Spleen (tissue), 11 donors: ENCODE measurements around the gene CHCT1. TPM values are rescaled to one million over a fixed set of nuclear protein-coding genes. Genes with fewer than 3 reads are reported as not detected.
"Not testable (repeated sequence)": the region's sequence is repeated elsewhere in the genome, so short reads cannot be mapped to it uniquely, and the experiment has no call there.

Experiments used
- DNase-seq: peaks from one replicate; pipeline ENCODE4 v3.0.0-alpha.2; 2020
- H3K27ac ChIP-seq, 8 donors: fragments of 200-600 bp; sonication (generic) in 7 of 8; 1 replicate in 4 of 8; 2 replicates in 4 of 8; pipeline versions ENCODE4 v1.5.0 to v1.8.0; 2016 to 2021; ENCODE audit warnings: inconsistent platforms in 4 of 8, mild to moderate bottlenecking in 4 of 8, moderate library complexity in 1 of 8
- H3K27me3 ChIP-seq, 7 donors: fragments of 200-600 bp; sonication (generic) in 6 of 7; replicated peaks in 1 of 7; 1 replicate in 4 of 7; 2 replicates in 3 of 7; pipeline versions ENCODE4 v1.5.0 to v1.8.0; 2016 to 2021; ENCODE audit warnings: inconsistent platforms in 3 of 7, mild to moderate bottlenecking in 1 of 7
- H3K36me3 ChIP-seq, 6 donors: fragments of 200-600 bp; sonication (generic) in 5 of 6; 1 replicate in 4 of 6; 2 replicates in 2 of 6; pipeline versions ENCODE4 v1.5.0 to v1.8.0; 2016 to 2021; ENCODE audit warnings: inconsistent platforms in 2 of 6
- H3K4me1 ChIP-seq, 6 donors: fragments of 200-600 bp; sonication (generic) in 5 of 6; 1 replicate in 3 of 6; 2 replicates in 3 of 6; pipeline versions ENCODE4 v1.5.0 to v1.8.0; 2016 to 2021; ENCODE audit warnings: inconsistent platforms in 3 of 6
- H3K4me3 ChIP-seq, 8 donors: fragments of 200-600 bp; sonication (generic) in 7 of 8; 1 replicate in 4 of 8; 2 replicates in 4 of 8; pipeline versions ENCODE4 v1.5.0 to v1.8.0; 2016 to 2021; ENCODE audit warnings: inconsistent platforms in 4 of 8, mild to moderate bottlenecking in 4 of 8, moderate library complexity in 2 of 8
- H3K9me3 ChIP-seq, 8 donors: fragments of 200-600 bp; sonication (generic) in 7 of 8; 1 replicate in 4 of 8; 2 replicates in 4 of 8; pipeline versions ENCODE4 v1.5.0 to v1.8.0; 2016 to 2021; ENCODE audit warnings: inconsistent platforms in 4 of 8
- POLR2A ChIP-seq, 3 donors: fragments of 450-650 bp; IDR thresholded peaks; one replicate each; pipeline ENCODE4 v1.5.1; 2017; ENCODE audit warnings: antibody characterized with exemption in 3 of 3, mild to moderate bottlenecking in 1 of 3
- POLR2AphosphoS5 ChIP-seq, 3 donors: sonication (generic); formaldehyde crosslinking; IDR thresholded peaks; one replicate each; pipeline ENCODE4 v1.5.1; 2017; ENCODE audit warnings: antibody characterized with exemption in 3 of 3
- WGBS, 5 donors: extraction: QIAGEN DNeasy Blood & Tissue Kit in 3 of 5; methylation state at CpG; one replicate each; pipeline versions ENCODE4 v1.1.5 to v1.1.7; 2013 to 2018; 5-methylcytosine and 5-hydroxymethylcytosine counted together
- intact Hi-C: fragments of 100-400 bp; cut with DNase I; formaldehyde crosslinking; loops from one replicate; pipeline ENCODE4 v1.15.0; 2023; ENCODE audit warnings: low total_unique reads
- polyA plus RNA-seq, 3 donors: library from polyadenylated mRNA; stranded (reverse); fragments of 200-250 nt; gene quantifications; one replicate each; pipeline ENCODE4 v1.2.1, GENCODE V29; 2013
- total RNA-seq, 7 donors: library from RNA; depleted of rRNA in 3 of 7; stranded (reverse); fragments of >200 nt in 3 of 7; fragmentation: NEBNext Ultra II Directional in 4 of 7; extraction: Animal tissue kit (Norgen Biotek cat#: 25700) in 4 of 7; gene quantifications; one replicate each; pipeline versions ENCODE4 v1.1.0 to v1.2.1, GENCODE V29; 2016 to 2021
- TF ChIP-seq, protein P1 (sequence below), 11 experiments: fragments of 200-600 bp in 7 of 11; fragments of 450-650 bp in 4 of 11; sonication (generic) in 4 of 11; IDR thresholded peaks in 8 of 11; conservative IDR thresholded peaks in 3 of 11; 1 replicate in 7 of 11; 2 replicates in 4 of 11; pipeline versions ENCODE4 v1.4.0 to v1.8.0; 2016 to 2021; ENCODE audit warnings: antibody characterized with exemption in 11 of 11, inconsistent platforms in 4 of 11, mild to moderate bottlenecking in 1 of 11
- donor health status: healthy with polysubstance abuse.
- donor health status: DM: no; HTN: no; CAD: no; lungs with moderate emphysema.
- donor health status: DM: no; HTN: no; CAD: no.
- donor health status: Bipolar disorder and iron deficiency.
- donor health status: healthy.
- donor health status: DM: no; HTN: no; CAD: no.
- donor health status: DM: yes; HTN: yes; CAD: no.

CHCT1 gene
- total and polyA plus RNA-seq, 10 donors = 0.22 to 0.52 (median 0.36) TPM; not detected in 4

DNA sequence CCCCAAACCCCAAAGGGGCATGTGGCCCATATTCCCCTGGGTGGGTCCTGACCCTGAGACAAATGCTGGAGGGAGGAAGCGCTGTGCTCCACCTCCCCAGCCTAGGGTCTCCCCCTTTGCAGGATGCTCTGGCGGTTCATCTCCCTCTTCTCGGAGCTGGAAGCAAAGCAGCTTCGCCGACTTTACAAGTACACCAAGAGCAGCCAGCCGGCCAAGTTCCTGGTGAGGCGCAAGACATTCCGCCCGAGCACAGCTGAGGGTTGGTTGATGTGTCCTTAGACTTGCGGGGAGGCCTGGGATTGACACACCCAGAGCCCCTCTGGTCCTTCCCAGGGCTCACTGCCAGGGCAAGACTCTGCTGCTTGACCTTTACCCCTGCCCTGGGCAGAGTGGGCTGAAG, 4.3 kb downstream of the CHCT1 start:
- H3K36me3 ChIP-seq = no peaks in the 10 kb centered on the region
- H3K27me3 ChIP-seq = no peaks in the 10 kb centered on the region
- no peaks in the 10 kb centered on the region for H3K9me3 ChIP-seq
- DNase-seq = no peak
- intact Hi-C loops = no loop called here
- no peak overlapping the region for H3K4me3 ChIP-seq
- H3K4me1 ChIP-seq = peaks cover 0 to 10% (median 5%) of the 10 kb centered on the region in 6 donors
- H3K27ac ChIP-seq = no peak overlapping the region
- 81 to 93% (median 91%) methylated on average over 7 to 10 of the region's 10 CpGs; no CpG with 5 or more reads in 1 of the 5 donors for WGBS, 5 donors
- no peak for TF ChIP-seq POLR2AphosphoS5 (IDR thresholded peaks at IDR 0.05)
- TF ChIP-seq, protein P1, sequence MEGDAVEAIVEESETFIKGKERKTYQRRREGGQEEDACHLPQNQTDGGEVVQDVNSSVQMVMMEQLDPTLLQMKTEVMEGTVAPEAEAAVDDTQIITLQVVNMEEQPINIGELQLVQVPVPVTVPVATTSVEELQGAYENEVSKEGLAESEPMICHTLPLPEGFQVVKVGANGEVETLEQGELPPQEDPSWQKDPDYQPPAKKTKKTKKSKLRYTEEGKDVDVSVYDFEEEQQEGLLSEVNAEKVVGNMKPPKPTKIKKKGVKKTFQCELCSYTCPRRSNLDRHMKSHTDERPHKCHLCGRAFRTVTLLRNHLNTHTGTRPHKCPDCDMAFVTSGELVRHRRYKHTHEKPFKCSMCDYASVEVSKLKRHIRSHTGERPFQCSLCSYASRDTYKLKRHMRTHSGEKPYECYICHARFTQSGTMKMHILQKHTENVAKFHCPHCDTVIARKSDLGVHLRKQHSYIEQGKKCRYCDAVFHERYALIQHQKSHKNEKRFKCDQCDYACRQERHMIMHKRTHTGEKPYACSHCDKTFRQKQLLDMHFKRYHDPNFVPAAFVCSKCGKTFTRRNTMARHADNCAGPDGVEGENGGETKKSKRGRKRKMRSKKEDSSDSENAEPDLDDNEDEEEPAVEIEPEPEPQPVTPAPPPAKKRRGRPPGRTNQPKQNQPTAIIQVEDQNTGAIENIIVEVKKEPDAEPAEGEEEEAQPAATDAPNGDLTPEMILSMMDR (IDR thresholded peaks at IDR 0.05 in 8 of 11, conservative IDR thresholded peaks at IDR 0.05 in 3 of 11) = no peak
- TF ChIP-seq POLR2A (IDR thresholded peaks at IDR 0.05) = no peak

DNA sequence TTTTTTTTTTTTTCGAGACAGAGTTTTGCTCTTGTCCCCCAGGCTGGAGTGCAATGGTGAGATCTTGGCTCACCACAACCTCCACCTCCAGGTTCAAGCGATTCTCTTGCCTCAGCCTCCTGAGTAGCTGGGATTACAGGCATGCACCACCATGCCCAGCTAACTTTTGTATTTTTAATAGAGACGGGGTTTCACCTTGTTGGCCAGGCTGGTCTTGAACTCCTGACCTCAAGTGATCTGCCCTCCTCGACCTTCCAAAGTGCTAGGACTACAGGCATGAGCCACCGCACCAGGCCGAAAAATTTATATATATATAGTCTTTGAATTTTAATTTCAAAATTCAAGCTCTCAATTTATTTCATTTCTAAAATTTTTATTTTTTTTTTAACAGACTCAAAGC, 6.2 kb downstream of the CHCT1 start:
- 83 to 87% (median 85%) methylated on average over 6 of the region's 6 CpGs for WGBS, 5 donors
- H3K4me3 ChIP-seq, H3K27ac ChIP-seq, H3K27me3 ChIP-seq, intact Hi-C loops, DNase-seq, H3K4me1 ChIP-seq, H3K36me3 ChIP-seq: not testable (repeated sequence)
- peaks cover 0 to 11% (median 3%) of the 10 kb centered on the region in 8 donors for H3K9me3 ChIP-seq

DNA sequence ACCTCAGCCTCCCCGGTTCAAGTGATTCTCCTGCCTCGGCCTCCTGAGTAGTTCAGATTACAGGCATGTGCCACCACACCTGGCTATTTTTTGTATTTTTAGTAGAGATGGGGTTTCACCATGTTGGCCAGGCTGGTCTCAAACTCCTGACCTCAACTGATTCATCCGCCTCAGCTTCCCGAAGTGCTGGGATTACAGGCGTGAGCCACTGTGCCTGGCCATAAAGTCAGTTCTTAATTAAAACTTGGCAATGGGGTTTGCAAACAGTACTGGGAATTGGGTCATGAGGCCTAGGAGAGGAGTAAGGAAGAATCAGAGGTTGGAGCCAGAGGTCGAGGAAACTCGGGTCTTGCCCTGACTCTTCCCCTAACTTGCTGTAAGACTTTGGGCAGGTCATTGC, 8.3 kb downstream of the CHCT1 start:
- H3K36me3 ChIP-seq, H3K4me1 ChIP-seq, DNase-seq, H3K27ac ChIP-seq, H3K27me3 ChIP-seq, H3K4me3 ChIP-seq: not testable (repeated sequence)
- H3K9me3 ChIP-seq = peaks cover 0 to 11% (median 3%) of the 10 kb centered on the region in 8 donors
- intact Hi-C loops = loop anchor here (10.0 kb wide), 1 partner anchor 286 kb away; the partner anchor contains the start of gene CA4
- WGBS, 5 donors = 87 to 95% (median 90%) methylated on average over 7 of the region's 7 CpGs

DNA sequence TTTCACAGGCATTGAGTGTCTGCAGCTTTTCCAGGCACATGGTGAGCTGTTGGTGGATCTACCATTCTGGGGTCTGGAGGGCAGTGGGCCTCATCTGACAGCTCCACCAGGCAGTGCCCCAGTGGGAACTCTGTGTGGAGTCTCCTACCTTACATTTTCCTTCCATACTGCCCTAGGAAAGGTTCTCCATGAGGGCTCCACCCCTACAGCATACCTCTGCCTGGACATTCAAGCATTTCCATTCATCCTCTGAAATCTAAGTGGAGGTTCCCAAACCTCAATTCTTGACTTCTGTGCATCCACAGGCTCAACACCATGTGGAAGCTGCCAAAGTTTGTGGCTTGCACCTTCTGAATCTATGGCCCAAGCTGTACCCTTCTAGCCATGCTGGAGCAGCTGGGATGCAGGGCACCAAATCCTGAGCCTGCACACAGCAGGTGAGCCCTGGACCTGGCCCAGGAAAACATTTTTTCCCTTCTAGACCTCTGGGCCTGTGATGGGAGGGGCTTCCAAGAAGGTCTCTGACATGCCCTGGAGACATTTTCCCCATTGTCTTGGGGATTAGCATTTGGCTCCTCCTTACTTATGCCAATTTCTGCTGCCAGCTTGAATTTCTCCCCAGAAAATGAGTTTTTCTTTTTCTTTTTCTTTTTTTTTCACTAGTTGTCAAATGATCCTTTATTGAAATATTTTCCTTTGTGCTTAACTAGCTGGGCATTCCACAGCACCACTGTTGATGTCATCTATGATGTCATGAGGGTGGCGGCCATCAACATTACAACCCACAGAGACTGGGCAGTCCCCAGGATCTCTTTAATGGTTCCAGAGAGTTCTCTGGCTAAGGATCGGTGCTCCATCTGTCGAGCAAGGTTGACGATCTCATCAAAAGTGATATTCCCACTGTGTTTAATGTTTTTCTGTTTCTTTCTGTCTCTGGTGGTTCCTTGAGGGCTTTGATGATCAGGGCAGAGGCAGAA, 11.0 kb downstream of the CHCT1 start:
- H3K27me3 ChIP-seq = not testable (repeated sequence)
- WGBS, 5 donors = 88 to 93% (median 92%) methylated on average over 4 of the region's 4 CpGs

DNA sequence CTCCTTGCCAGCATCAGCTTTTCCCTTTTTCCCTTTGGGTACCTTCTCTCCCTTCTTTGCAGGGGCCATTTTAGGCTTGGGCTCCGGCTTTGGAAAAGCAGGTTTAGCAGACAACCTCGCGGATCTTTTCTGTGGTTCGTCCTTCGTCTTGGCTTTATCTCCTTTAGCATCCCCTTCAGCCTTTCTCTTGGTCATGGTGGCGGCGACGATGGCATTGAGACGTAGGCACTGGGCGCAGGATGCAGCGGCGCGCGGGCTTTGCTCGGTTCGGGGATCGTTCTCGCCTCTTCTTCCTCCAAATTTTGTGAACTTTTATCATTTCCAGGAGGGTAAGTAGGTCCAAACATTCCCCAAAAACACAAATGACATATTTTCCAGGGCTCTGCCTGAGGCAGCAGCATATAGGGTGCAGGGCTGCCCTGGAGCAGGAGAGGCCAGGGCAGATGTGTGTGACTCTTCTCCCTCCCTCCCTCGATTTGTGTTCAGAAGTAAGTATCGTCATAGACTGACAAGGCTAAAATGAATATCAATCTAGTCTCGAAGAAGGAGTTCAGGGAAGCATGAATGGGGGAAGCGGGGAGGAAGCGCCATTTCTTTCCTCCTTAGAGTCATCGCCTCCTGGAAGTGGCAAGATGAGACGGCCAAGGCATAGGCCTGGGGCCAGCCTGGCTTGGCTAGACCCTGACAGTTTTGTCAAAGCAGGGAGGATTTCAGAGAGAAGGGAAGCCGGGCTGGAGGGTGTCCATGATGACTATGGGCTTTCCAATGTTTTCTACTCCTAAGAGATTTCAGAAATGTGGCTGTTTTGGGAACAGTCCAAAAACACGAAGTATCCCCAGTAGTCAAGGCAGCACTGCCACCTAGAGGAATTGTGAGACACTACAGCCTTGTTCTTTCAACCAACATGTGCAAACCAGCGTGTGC, 13.2 kb downstream of the CHCT1 start:
- peak in 1 of 3 donors; percentile 69 for TF ChIP-seq POLR2AphosphoS5 (IDR thresholded peaks at IDR 0.05)
- TF ChIP-seq, protein P1 (IDR thresholded peaks at IDR 0.05 in 8 of 11, conservative IDR thresholded peaks at IDR 0.05 in 3 of 11) = peak; percentile 80 to 95 (median 91)
- TF ChIP-seq POLR2A (IDR thresholded peaks at IDR 0.05) = no peak
- 76 to 78% (median 78%) methylated on average over 28 of the region's 28 CpGs for WGBS, 5 donors
- Histone ChIP-seq H3K27me3 (peaks cover 0 to 7% (median 0%) of the 10 kb centered on the region in 7 donors), H3K9me3 (peaks cover 0 to 11% (median 3%) of the 10 kb centered on the region in 8 donors), H3K36me3 (no peaks in the 10 kb centered on the region), H3K27ac (no peak overlapping the region), H3K4me3 (no peak overlapping the region), H3K4me1 (peaks cover 0 to 11% (median 5%) of the 10 kb centered on the region in 6 donors)
- DNase-seq = no peak
- intact Hi-C loops = loop anchor here (10.0 kb wide), 1 partner anchor 291 kb away; the partner anchor contains the start of gene CA4

More for the DNA sequence above, 11.0 kb downstream of the CHCT1 start:
- H3K27ac ChIP-seq, H3K36me3 ChIP-seq, H3K4me3 ChIP-seq, DNase-seq: not testable (repeated sequence)
- Histone ChIP-seq H3K4me1 (peaks cover 0 to 11% (median 5%) of the 10 kb centered on the region in 6 donors), H3K9me3 (peaks cover 0 to 11% (median 3%) of the 10 kb centered on the region in 8 donors)
- intact Hi-C loops = loop anchor here (10.0 kb wide), 1 partner anchor 289 kb away; the partner anchor contains the start of gene CA4
